IMR-90 (cell line): ENCODE data around the gene ZNF583.

ENCODE experiments used
- CEBPB ChIP-seq: IDR thresholded peaks from 2 replicates; pipeline ENCODE4 v1.6.1; 2012; ENCODE audit warnings: low read depth, low read length, improper control_type of control experiment
- CHD1 ChIP-seq: IDR thresholded peaks from 2 replicates; pipeline ENCODE4 v1.6.1; 2012; ENCODE audit warnings: low read depth, low read length, improper control_type of control experiment
- FOS ChIP-seq: fragments of 150-350 bp; IDR thresholded peaks from 2 replicates; pipeline ENCODE4 v1.6.1; 2016; ENCODE audit warnings: low read depth, low read length
- MAFK ChIP-seq: IDR thresholded peaks from 2 replicates; pipeline ENCODE4 v1.6.1; 2012; ENCODE audit warnings: low read depth, low read length, improper control_type of control experiment
- MAZ ChIP-seq: IDR thresholded peaks from 2 replicates; pipeline ENCODE4 v1.6.1; 2012; ENCODE audit warnings: low read depth, mild to moderate bottlenecking, low read length, improper control_type of control experiment, moderate library complexity, borderline replicate concordance
- MXI1 ChIP-seq: IDR thresholded peaks from 2 replicates; pipeline ENCODE4 v1.6.1; 2012; ENCODE audit warnings: low read depth, mild to moderate bottlenecking, low read length, moderate library complexity, borderline replicate concordance
- POLR2A ChIP-seq: IDR thresholded peaks from 2 replicates; pipeline ENCODE4 v1.6.1; 2012; ENCODE audit warnings: mild to moderate bottlenecking, low read depth, low read length
- RAD21 ChIP-seq: IDR thresholded peaks from 2 replicates; pipeline ENCODE4 v1.6.1; 2012; ENCODE audit warnings: low read length, improper control_type of control experiment
- RCOR1 ChIP-seq: IDR thresholded peaks from 2 replicates; pipeline ENCODE4 v1.6.1; 2012; ENCODE audit warnings: mild to moderate bottlenecking, low read length, improper control_type of control experiment; ENCODE audit not compliant: insufficient replicate concordance
- RFX5 ChIP-seq: IDR thresholded peaks from 2 replicates; pipeline ENCODE4 v1.8.0; 2012; ENCODE audit warnings: low read depth, mild to moderate bottlenecking, low read length, moderate library complexity
- SMC3 ChIP-seq: fragments of 150-350 bp; IDR thresholded peaks from 2 replicates; pipeline ENCODE4 v1.6.1; 2016; ENCODE audit warnings: low read depth, mild to moderate bottlenecking, antibody characterized with exemption, low read length, moderate library complexity
- USF2 ChIP-seq: fragments of 150-350 bp; IDR thresholded peaks from 2 replicates; pipeline ENCODE4 v1.6.1; 2017; ENCODE audit warnings: mild to moderate bottlenecking, antibody characterized with exemption, low read length, low read depth
- TF ChIP-seq, protein P1 (sequence below): conservative IDR thresholded peaks from 2 replicates; pipeline ENCODE4 v1.5.1; 2012; ENCODE audit warnings: mild to moderate bottlenecking, low read depth, low read length, improper control_type of control experiment
- TF ChIP-seq, protein P2 (sequence below): fragments of 150-350 bp; IDR thresholded peaks from 2 replicates; pipeline ENCODE4 v1.6.1; 2016; ENCODE audit warnings: low read depth, mild to moderate bottlenecking, low read length, moderate library complexity, borderline replicate concordance

- TF ChIP-seq MAFK (no peak), RFX5 (no peak), FOS (no peak), POLR2A (no peak), MXI1 (no peak), MAZ (no peak), USF2 (no peak), CEBPB (no peak), SMC3 (no peak), RAD21 (no peak), RCOR1 (no peak), CHD1 (no peak)
- TF ChIP-seq, protein P1, sequence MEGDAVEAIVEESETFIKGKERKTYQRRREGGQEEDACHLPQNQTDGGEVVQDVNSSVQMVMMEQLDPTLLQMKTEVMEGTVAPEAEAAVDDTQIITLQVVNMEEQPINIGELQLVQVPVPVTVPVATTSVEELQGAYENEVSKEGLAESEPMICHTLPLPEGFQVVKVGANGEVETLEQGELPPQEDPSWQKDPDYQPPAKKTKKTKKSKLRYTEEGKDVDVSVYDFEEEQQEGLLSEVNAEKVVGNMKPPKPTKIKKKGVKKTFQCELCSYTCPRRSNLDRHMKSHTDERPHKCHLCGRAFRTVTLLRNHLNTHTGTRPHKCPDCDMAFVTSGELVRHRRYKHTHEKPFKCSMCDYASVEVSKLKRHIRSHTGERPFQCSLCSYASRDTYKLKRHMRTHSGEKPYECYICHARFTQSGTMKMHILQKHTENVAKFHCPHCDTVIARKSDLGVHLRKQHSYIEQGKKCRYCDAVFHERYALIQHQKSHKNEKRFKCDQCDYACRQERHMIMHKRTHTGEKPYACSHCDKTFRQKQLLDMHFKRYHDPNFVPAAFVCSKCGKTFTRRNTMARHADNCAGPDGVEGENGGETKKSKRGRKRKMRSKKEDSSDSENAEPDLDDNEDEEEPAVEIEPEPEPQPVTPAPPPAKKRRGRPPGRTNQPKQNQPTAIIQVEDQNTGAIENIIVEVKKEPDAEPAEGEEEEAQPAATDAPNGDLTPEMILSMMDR, result no peak
- TF ChIP-seq, protein P2, sequence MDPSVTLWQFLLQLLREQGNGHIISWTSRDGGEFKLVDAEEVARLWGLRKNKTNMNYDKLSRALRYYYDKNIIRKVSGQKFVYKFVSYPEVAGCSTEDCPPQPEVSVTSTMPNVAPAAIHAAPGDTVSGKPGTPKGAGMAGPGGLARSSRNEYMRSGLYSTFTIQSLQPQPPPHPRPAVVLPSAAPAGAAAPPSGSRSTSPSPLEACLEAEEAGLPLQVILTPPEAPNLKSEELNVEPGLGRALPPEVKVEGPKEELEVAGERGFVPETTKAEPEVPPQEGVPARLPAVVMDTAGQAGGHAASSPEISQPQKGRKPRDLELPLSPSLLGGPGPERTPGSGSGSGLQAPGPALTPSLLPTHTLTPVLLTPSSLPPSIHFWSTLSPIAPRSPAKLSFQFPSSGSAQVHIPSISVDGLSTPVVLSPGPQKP, result no peak
These were observed 48.6 kb upstream of the ZNF583 start for GRCh38 chr19:56355517-56355916.
